WTC11 (cell line): ENCODE data around the gene GNA14. TPM values are rescaled to one million over a fixed set of nuclear protein-coding genes. Genes with fewer than 3 reads are reported as not detected.

Source experiments
- ATAC-seq: fragments of 200-7000 bp; cut with Tn5 transposase; 2 replicates; pipeline ENCODE4 v1.10.0; 2021; ENCODE audit warnings: mild to moderate bottlenecking, moderate library complexity
- CTCF ChIA-PET: fragments of 300-600 bp; sonication (Branson Sonifier 250); formaldehyde crosslinking; loops from one replicate; lab custom pipeline; 2021; ENCODE audit warnings: antibody characterized with exemption; lab: Charles Lee
- POLR2A ChIA-PET: fragments of 350-600 bp; sonication (Branson Sonifier 250); formaldehyde crosslinking; loops from one replicate; lab custom pipeline; 2021; ENCODE audit warnings: antibody characterized with exemption; lab: Charles Lee
- DNase-seq: peaks from one replicate; pipeline ENCODE4 v3.0.0; 2021; ENCODE audit warnings: low spot score
- H3K27ac Mint-ChIP-seq: 2 replicates; pipeline ENCODE4 v1.8.0; 2021; ENCODE audit warnings: mixed read lengths
- H3K27me3 Mint-ChIP-seq: 2 replicates; pipeline ENCODE4 v1.8.0; 2021; ENCODE audit warnings: low read depth, mild to moderate bottlenecking, moderate library complexity, mixed read lengths
- H3K36me3 Mint-ChIP-seq: 2 replicates; pipeline ENCODE4 v1.8.0; 2021; ENCODE audit warnings: mixed read lengths
- H3K4me1 Mint-ChIP-seq: 2 replicates; pipeline ENCODE4 v1.8.0; 2022; ENCODE audit warnings: mixed read lengths
- H3K4me3 Mint-ChIP-seq: 2 replicates; pipeline ENCODE4 v1.8.0; 2021; ENCODE audit warnings: mild to moderate bottlenecking, moderate library complexity, mixed read lengths
- H3K9me3 Mint-ChIP-seq: 2 replicates; pipeline ENCODE4 v1.8.0; 2021; ENCODE audit warnings: mixed read lengths
- CREB1 ChIP-seq: sonication (generic); formaldehyde crosslinking; IDR thresholded peaks from 2 replicates; pipeline ENCODE4 v1.8.0; 2023; ENCODE audit warnings: mild to moderate bottlenecking, missing genetic modification reagents
- GABPB1 ChIP-seq: sonication (generic); formaldehyde crosslinking; IDR thresholded peaks from 2 replicates; pipeline ENCODE4 v1.8.1; 2023; ENCODE audit warnings: mild to moderate bottlenecking, missing genetic modification reagents
- GTF2I ChIP-seq: fragments of 250-450 bp; sonication (Bioruptor Pico); conservative IDR thresholded peaks from 2 replicates; pipeline ENCODE4 v1.4.0; 2021; ENCODE audit warnings: mild to moderate bottlenecking
- MXD4 ChIP-seq: fragments of 250-450 bp; sonication (Bioruptor Pico); IDR thresholded peaks from 2 replicates; pipeline ENCODE4 v1.8.0; 2021; ENCODE audit warnings: mild to moderate bottlenecking, moderate library complexity, borderline replicate concordance
- NFYB ChIP-seq: sonication (generic); formaldehyde crosslinking; conservative IDR thresholded peaks from 2 replicates; pipeline ENCODE4 v1.8.0; 2022; ENCODE audit warnings: low read depth, missing genetic modification reagents
- RORB ChIP-seq: fragments of 250-450 bp; sonication (Bioruptor Pico); IDR thresholded peaks from 2 replicates; pipeline ENCODE4 v1.9.0; 2021; ENCODE audit warnings: mild to moderate bottlenecking
- SOX15 ChIP-seq: fragments of 250-450 bp; sonication (Bioruptor Pico); IDR thresholded peaks from 2 replicates; pipeline ENCODE4 v1.9.0; 2021; ENCODE audit warnings: mild to moderate bottlenecking
- TEAD4 ChIP-seq: sonication (generic); formaldehyde crosslinking; IDR thresholded peaks from 2 replicates; pipeline ENCODE4 v1.8.0; 2022; ENCODE audit warnings: mild to moderate bottlenecking, missing genetic modification reagents
- ZNF219 ChIP-seq: sonication (generic); formaldehyde crosslinking; IDR thresholded peaks from 2 replicates; pipeline ENCODE4 v1.8.0; 2023; ENCODE audit warnings: missing genetic modification reagents, mild to moderate bottlenecking, borderline replicate concordance
- ZNF416 ChIP-seq: fragments of 250-450 bp; sonication (Bioruptor Pico); IDR thresholded peaks from 2 replicates; pipeline ENCODE4 v1.9.0; 2021; ENCODE audit warnings: mild to moderate bottlenecking, inconsistent platforms
- ZNF423 ChIP-seq: fragments of 250-450 bp; sonication (Bioruptor Pico); IDR thresholded peaks from 2 replicates; pipeline ENCODE4 v2.1.2; 2022; ENCODE audit warnings: mild to moderate bottlenecking, moderate library complexity
- total RNA-seq: library from RNA; stranded (reverse); gene quantifications from 3 replicates; pipeline ENCODE4 v1.2.3, GENCODE V29; 2021
- TF ChIP-seq, protein P1 (sequence below): sonication (generic); formaldehyde crosslinking; IDR thresholded peaks from 2 replicates; pipeline ENCODE4 v1.8.1; 2023; ENCODE audit warnings: mild to moderate bottlenecking, missing genetic modification reagents, moderate library complexity
- TF ChIP-seq, protein P2 (sequence below): sonication (generic); formaldehyde crosslinking; IDR thresholded peaks from 2 replicates; pipeline ENCODE4 v1.8.1; 2023; ENCODE audit warnings: mild to moderate bottlenecking, missing genetic modification reagents, borderline replicate concordance
- TF ChIP-seq, protein P3 (sequence below): sonication (generic); formaldehyde crosslinking; IDR thresholded peaks from 2 replicates; pipeline ENCODE4 v1.8.0; 2022; ENCODE audit warnings: missing genetic modification reagents
- TF ChIP-seq, protein P4 (sequence below): fragments of 200-600 bp; IDR thresholded peaks from 2 replicates; pipeline ENCODE4 v1.8.0; 2022; ENCODE audit warnings: antibody characterized with exemption
- TF ChIP-seq, protein P5 (sequence below): sonication (generic); formaldehyde crosslinking; IDR thresholded peaks from 2 replicates; pipeline ENCODE4 v1.8.1; 2022; ENCODE audit warnings: missing genetic modification reagents, borderline replicate concordance
- TF ChIP-seq, protein P6 (sequence below): fragments of 250-450 bp; sonication (Bioruptor Pico); IDR thresholded peaks from 2 replicates; pipeline ENCODE4 v1.9.0; 2021; ENCODE audit warnings: moderate library complexity, mild to moderate bottlenecking, inconsistent platforms, borderline replicate concordance
- TF ChIP-seq, protein P7 (sequence below): sonication (generic); formaldehyde crosslinking; IDR thresholded peaks from 2 replicates; pipeline ENCODE4 v1.8.1; 2023; ENCODE audit warnings: mild to moderate bottlenecking, missing genetic modification reagents

Gene GNA14
- total RNA-seq, 1 experiment from 2014 or later: 26.7 TPM

DNA sequence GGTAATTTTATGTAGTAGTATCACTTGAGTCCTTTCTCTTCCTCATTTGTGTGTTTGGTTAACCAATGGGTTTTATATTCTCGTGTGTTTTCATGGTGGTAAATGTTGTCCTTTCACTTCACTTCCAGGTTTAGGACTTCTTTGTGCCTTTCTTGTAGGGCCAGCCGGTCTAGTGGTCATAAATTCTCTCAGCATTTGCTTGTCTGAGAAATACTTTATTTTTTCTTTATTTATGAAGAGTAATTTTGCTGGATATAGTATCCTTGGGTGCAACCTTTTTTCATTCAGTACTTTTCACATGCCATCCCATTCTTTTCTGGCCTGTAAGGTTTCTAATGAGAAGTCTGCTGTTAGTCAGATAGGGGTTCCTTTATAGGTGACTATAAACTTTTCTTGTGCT, 107.1 kb downstream of the GNA14 start:
- TF ChIP-seq, protein P1, sequence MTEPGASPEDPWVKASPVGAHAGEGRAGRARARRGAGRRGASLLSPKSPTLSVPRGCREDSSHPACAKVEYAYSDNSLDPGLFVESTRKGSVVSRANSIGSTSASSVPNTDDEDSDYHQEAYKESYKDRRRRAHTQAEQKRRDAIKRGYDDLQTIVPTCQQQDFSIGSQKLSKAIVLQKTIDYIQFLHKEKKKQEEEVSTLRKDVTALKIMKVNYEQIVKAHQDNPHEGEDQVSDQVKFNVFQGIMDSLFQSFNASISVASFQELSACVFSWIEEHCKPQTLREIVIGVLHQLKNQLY (CRISPR knock-in tag): no peak
- TF ChIP-seq TEAD4 (CRISPR knock-in tag): no peak
- TF ChIP-seq, protein P2, sequence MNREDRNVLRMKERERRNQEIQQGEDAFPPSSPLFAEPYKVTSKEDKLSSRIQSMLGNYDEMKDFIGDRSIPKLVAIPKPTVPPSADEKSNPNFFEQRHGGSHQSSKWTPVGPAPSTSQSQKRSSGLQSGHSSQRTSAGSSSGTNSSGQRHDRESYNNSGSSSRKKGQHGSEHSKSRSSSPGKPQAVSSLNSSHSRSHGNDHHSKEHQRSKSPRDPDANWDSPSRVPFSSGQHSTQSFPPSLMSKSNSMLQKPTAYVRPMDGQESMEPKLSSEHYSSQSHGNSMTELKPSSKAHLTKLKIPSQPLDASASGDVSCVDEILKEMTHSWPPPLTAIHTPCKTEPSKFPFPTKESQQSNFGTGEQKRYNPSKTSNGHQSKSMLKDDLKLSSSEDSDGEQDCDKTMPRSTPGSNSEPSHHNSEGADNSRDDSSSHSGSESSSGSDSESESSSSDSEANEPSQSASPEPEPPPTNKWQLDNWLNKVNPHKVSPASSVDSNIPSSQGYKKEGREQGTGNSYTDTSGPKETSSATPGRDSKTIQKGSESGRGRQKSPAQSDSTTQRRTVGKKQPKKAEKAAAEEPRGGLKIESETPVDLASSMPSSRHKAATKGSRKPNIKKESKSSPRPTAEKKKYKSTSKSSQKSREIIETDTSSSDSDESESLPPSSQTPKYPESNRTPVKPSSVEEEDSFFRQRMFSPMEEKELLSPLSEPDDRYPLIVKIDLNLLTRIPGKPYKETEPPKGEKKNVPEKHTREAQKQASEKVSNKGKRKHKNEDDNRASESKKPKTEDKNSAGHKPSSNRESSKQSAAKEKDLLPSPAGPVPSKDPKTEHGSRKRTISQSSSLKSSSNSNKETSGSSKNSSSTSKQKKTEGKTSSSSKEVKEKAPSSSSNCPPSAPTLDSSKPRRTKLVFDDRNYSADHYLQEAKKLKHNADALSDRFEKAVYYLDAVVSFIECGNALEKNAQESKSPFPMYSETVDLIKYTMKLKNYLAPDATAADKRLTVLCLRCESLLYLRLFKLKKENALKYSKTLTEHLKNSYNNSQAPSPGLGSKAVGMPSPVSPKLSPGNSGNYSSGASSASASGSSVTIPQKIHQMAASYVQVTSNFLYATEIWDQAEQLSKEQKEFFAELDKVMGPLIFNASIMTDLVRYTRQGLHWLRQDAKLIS (CRISPR knock-in tag): no peak
- TF ChIP-seq ZNF416 (CRISPR knock-in tag): no peak
- TF ChIP-seq, protein P3, sequence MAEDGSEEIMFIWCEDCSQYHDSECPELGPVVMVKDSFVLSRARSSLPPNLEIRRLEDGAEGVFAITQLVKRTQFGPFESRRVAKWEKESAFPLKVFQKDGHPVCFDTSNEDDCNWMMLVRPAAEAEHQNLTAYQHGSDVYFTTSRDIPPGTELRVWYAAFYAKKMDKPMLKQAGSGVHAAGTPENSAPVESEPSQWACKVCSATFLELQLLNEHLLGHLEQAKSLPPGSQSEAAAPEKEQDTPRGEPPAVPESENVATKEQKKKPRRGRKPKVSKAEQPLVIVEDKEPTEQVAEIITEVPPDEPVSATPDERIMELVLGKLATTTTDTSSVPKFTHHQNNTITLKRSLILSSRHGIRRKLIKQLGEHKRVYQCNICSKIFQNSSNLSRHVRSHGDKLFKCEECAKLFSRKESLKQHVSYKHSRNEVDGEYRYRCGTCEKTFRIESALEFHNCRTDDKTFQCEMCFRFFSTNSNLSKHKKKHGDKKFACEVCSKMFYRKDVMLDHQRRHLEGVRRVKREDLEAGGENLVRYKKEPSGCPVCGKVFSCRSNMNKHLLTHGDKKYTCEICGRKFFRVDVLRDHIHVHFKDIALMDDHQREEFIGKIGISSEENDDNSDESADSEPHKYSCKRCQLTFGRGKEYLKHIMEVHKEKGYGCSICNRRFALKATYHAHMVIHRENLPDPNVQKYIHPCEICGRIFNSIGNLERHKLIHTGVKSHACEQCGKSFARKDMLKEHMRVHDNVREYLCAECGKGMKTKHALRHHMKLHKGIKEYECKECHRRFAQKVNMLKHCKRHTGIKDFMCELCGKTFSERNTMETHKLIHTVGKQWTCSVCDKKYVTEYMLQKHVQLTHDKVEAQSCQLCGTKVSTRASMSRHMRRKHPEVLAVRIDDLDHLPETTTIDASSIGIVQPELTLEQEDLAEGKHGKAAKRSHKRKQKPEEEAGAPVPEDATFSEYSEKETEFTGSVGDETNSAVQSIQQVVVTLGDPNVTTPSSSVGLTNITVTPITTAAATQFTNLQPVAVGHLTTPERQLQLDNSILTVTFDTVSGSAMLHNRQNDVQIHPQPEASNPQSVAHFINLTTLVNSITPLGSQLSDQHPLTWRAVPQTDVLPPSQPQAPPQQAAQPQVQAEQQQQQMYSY (CRISPR knock-in tag): no peak
- TF ChIP-seq GTF2I: no peak
- TF ChIP-seq, protein P4, sequence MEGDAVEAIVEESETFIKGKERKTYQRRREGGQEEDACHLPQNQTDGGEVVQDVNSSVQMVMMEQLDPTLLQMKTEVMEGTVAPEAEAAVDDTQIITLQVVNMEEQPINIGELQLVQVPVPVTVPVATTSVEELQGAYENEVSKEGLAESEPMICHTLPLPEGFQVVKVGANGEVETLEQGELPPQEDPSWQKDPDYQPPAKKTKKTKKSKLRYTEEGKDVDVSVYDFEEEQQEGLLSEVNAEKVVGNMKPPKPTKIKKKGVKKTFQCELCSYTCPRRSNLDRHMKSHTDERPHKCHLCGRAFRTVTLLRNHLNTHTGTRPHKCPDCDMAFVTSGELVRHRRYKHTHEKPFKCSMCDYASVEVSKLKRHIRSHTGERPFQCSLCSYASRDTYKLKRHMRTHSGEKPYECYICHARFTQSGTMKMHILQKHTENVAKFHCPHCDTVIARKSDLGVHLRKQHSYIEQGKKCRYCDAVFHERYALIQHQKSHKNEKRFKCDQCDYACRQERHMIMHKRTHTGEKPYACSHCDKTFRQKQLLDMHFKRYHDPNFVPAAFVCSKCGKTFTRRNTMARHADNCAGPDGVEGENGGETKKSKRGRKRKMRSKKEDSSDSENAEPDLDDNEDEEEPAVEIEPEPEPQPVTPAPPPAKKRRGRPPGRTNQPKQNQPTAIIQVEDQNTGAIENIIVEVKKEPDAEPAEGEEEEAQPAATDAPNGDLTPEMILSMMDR: no peak
- TF ChIP-seq, protein P5, sequence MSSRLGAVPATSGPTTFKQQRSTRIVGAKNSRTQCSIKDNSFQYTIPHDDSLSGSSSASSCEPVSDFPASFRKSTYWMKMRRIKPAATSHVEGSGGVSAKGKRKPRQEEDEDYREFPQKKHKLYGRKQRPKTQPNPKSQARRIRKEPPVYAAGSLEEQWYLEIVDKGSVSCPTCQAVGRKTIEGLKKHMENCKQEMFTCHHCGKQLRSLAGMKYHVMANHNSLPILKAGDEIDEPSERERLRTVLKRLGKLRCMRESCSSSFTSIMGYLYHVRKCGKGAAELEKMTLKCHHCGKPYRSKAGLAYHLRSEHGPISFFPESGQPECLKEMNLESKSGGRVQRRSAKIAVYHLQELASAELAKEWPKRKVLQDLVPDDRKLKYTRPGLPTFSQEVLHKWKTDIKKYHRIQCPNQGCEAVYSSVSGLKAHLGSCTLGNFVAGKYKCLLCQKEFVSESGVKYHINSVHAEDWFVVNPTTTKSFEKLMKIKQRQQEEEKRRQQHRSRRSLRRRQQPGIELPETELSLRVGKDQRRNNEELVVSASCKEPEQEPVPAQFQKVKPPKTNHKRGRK (CRISPR knock-in tag): no peak
- TF ChIP-seq ZNF219 (CRISPR knock-in tag): no peak
- no peaks in the 10 kb centered on the region for H3K27me3 Mint-ChIP-seq
- peaks cover 37% of the 10 kb centered on the region for H3K4me1 Mint-ChIP-seq
- H3K9me3 Mint-ChIP-seq: peaks cover 53% of the 10 kb centered on the region
- H3K4me3 Mint-ChIP-seq: no peak overlapping the region
- POLR2A ChIA-PET: no interaction called here
- CTCF ChIA-PET: no interaction called here
- ATAC-seq: no peak
- peaks cover 51% of the 10 kb centered on the region for H3K36me3 Mint-ChIP-seq
- H3K27ac Mint-ChIP-seq: no peak overlapping the region
- no peak for DNase-seq

DNA sequence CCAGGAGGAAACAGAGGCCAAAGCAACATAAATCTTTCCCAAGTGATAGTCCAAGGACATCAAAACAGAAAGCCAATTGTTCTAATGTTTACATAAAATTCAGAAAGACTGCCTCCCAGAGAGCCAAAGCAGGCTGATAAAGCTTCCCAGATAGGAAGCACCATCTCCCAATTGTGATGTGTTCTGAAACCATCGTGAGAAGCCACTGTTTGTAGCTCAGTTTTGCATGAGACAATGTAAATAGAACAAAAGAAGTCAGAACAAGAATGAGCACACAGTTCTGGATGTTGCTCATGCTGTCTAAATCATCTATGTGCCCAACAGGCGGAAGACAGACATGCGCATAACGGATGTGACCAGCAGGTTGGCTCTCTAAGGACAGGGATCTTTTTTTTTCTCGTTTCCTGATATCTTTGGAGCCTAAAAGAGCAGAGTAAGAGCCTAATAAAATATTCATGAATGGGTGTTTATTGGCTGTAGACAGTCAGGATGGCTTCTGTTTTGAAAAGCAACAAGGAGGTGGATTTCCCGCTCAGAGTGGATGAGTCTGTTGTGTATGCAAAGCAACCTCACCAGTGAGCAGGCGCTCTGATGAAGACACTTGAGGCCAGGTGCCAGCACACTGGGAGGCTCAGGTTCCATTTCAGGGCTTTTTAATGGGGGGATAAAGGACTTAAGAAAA, 113.6 kb downstream of the GNA14 start:
- peak overlapping the region; percentile 20 for H3K4me3 Mint-ChIP-seq
- CTCF ChIA-PET: interaction anchor here (0.6 to 2.5 kb wide), 6 partner anchors 10 to 115 kb away, joined by 3 to 7 read pairs (median 4); partner anchors contain the start of gene GNA14
- H3K9me3 Mint-ChIP-seq: peaks cover 20% of the 10 kb centered on the region
- DNase-seq (peak; percentile 45), ATAC-seq (peak; percentile 93)
- POLR2A ChIA-PET: interaction anchor here (1.3 kb wide), 1 partner anchor 113 kb away, joined by 3 read pairs; the partner anchor contains the start of gene GNA14
- H3K27me3 Mint-ChIP-seq: no peaks in the 10 kb centered on the region; the same call in 1 of the 2 replicates
- H3K36me3 Mint-ChIP-seq: peaks cover 19% of the 10 kb centered on the region
- peak overlapping the region; percentile 96 for H3K27ac Mint-ChIP-seq
- H3K4me1 Mint-ChIP-seq: peaks cover 58% of the 10 kb centered on the region
- TF ChIP-seq GTF2I (no peak), MXD4 (CRISPR knock-in tag) (peak; percentile 62; the same call in 1 of the 2 replicates), RORB (CRISPR knock-in tag) (no peak), CREB1 (CRISPR knock-in tag) (no peak), NFYB (CRISPR knock-in tag) (no peak), ZNF423 (CRISPR knock-in tag) (peak; percentile 2; the same call in 1 of the 2 replicates), GABPB1 (peak; percentile 86), SOX15 (CRISPR knock-in tag) (no peak)
- TF ChIP-seq, protein P6, sequence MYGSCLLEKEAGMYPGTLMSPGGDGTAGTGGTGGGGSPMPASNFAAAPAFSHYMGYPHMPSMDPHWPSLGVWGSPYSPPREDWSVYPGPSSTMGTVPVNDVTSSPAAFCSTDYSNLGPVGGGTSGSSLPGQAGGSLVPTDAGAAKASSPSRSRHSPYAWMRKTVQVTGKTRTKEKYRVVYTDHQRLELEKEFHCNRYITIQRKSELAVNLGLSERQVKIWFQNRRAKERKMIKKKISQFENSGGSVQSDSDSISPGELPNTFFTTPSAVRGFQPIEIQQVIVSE (CRISPR knock-in tag): no peak
- TF ChIP-seq, protein P7, sequence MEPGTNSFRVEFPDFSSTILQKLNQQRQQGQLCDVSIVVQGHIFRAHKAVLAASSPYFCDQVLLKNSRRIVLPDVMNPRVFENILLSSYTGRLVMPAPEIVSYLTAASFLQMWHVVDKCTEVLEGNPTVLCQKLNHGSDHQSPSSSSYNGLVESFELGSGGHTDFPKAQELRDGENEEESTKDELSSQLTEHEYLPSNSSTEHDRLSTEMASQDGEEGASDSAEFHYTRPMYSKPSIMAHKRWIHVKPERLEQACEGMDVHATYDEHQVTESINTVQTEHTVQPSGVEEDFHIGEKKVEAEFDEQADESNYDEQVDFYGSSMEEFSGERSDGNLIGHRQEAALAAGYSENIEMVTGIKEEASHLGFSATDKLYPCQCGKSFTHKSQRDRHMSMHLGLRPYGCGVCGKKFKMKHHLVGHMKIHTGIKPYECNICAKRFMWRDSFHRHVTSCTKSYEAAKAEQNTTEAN: no peak
